Measurements from ENCODE around the gene CNIH2.

GRCh38 chr11:66278363-66279091, 552 bp downstream of the CNIH2 start:
- TF ChIP-seq CTCF (conservative IDR thresholded peaks at IDR 0.05 in 1 of 2, IDR thresholded peaks at IDR 0.05 in 1 of 2; ENCODE audit: low read depth in 1 of 2, low read length in 2 of 2) (no peak), EZH2 (IDR thresholded peaks at IDR 0.05; ENCODE audit: low read length, missing control alignments) (no peak)

Data from fibroblast of lung (primary cell).